Activated naive CD4-positive, alpha-beta T cell treated with anti-CD3 and anti-CD28 coated beads, Interleukin-2, amount 50 U/mL, for 72 hours (primary cell): ENCODE data around the gene NIPBL. TPM values are rescaled to one million over a fixed set of nuclear protein-coding genes. Genes with fewer than 3 reads are reported as not detected.
"Not testable (repeated sequence)": the region's sequence is repeated elsewhere in the genome, so short reads cannot be mapped to it uniquely, and the experiment has no call there.

ENCODE experiments used
- ATAC-seq, 2 donors: fragments of 150-1000 bp; cut with Tn5 transposase; 2 replicates each; pipeline ENCODE4 v1.10.0; 2021; ENCODE audit warnings: mild to moderate bottlenecking in 2 of 2, moderate library complexity in 2 of 2
- DNase-seq, 2 donors: peaks; one replicate each; pipeline ENCODE4 v3.0.0; 2021 to 2022; ENCODE audit warnings: low spot score in 2 of 2
- H3K27ac Mint-ChIP-seq, 2 donors: one replicate each; pipeline ENCODE4 v1.8.0; 2022; ENCODE audit warnings: mild to moderate bottlenecking in 2 of 2, mixed read lengths in 2 of 2
- H3K36me3 Mint-ChIP-seq, 2 donors: one replicate each; pipeline ENCODE4 v1.8.0; 2022; ENCODE audit warnings: mixed read lengths in 2 of 2
- H3K9me3 Mint-ChIP-seq, 2 donors: one replicate each; pipeline ENCODE4 v1.8.0; 2022; ENCODE audit warnings: mixed read lengths in 2 of 2
- total RNA-seq, 2 donors: library from RNA; stranded (reverse); gene quantifications; one replicate each; pipeline ENCODE4 v1.2.3, GENCODE V29; 2022

NIPBL gene
- total RNA-seq, 2 donors from 2014 or later: 46.5 to 65.8 TPM

GRCh38 chr5:37071901-37072581 is 195.5 kb downstream of the NIPBL start:
- ATAC-seq (no peak), DNase-seq (no peak)
- Mint-ChIP-seq H3K9me3 (no peaks in the 10 kb centered on the region), H3K27ac (no peak overlapping the region), H3K36me3 (no peaks in the 10 kb centered on the region)

- Mint-ChIP-seq H3K9me3 (no peaks in the 10 kb centered on the region), H3K27ac (no peak overlapping the region), H3K36me3 (peaks cover 0 to 7% of the 10 kb centered on the region in 2 donors)
- DNase-seq: no peak
- ATAC-seq: no peak
These were observed 198.9 kb downstream of the NIPBL start for GRCh38 chr5:37075399-37075950.

GRCh38 chr5:37077146-37077545 is 200.6 kb downstream of the NIPBL start:
- ATAC-seq: no peak
- Mint-ChIP-seq H3K36me3 (peaks cover 0 to 7% of the 10 kb centered on the region in 2 donors), H3K27ac (no peak overlapping the region), H3K9me3 (no peaks in the 10 kb centered on the region)
- no peak for DNase-seq

GRCh38 chr5:37080697-37081096 is 204.1 kb downstream of the NIPBL start:
- no peak for ATAC-seq
- Mint-ChIP-seq H3K36me3 (peaks cover 0 to 19% of the 10 kb centered on the region in 2 donors), H3K9me3 (no peaks in the 10 kb centered on the region), H3K27ac (no peak overlapping the region)
- no peak for DNase-seq

- H3K36me3 Mint-ChIP-seq: peaks cover 0 to 25% of the 10 kb centered on the region in 2 donors
- not testable (repeated sequence) for H3K27ac Mint-ChIP-seq, H3K9me3 Mint-ChIP-seq, ATAC-seq, DNase-seq
These were observed 206.4 kb downstream of the NIPBL start for GRCh38 chr5:37082977-37083376.

- DNase-seq, H3K9me3 Mint-ChIP-seq, H3K27ac Mint-ChIP-seq, ATAC-seq: not testable (repeated sequence)
- peaks cover 0 to 18% of the 10 kb centered on the region in 2 donors for H3K36me3 Mint-ChIP-seq
These were observed 209.5 kb downstream of the NIPBL start for GRCh38 chr5:37086026-37086425.

GRCh38 chr5:37086466-37087173 is 210.1 kb downstream of the NIPBL start:
- Mint-ChIP-seq H3K27ac (no peak overlapping the region), H3K36me3 (peaks cover 0 to 18% of the 10 kb centered on the region in 2 donors), H3K9me3 (no peaks in the 10 kb centered on the region)
- no peak for ATAC-seq
- no peak for DNase-seq

- DNase-seq (no peak), ATAC-seq (no peak)
- Mint-ChIP-seq H3K27ac (no peak overlapping the region), H3K9me3 (peaks cover 0 to 2% of the 10 kb centered on the region in 2 donors), H3K36me3 (peaks cover 0 to 16% of the 10 kb centered on the region in 2 donors)
These were observed 211.4 kb downstream of the NIPBL start for GRCh38 chr5:37088009-37088408.

GRCh38 chr5:37090123-37090726 is 213.7 kb downstream of the NIPBL start:
- DNase-seq (no peak), ATAC-seq (no peak)
- peaks cover 0 to 13% of the 10 kb centered on the region in 2 donors for H3K36me3 Mint-ChIP-seq
- H3K27ac Mint-ChIP-seq: no peak overlapping the region
- H3K9me3 Mint-ChIP-seq: peaks cover 2 to 4% of the 10 kb centered on the region in 2 donors

- ATAC-seq (no peak), DNase-seq (no peak)
- Mint-ChIP-seq H3K27ac (no peak overlapping the region), H3K36me3 (peaks cover 0 to 11% of the 10 kb centered on the region in 2 donors), H3K9me3 (peaks cover 2 to 4% of the 10 kb centered on the region in 2 donors)
These were observed 214.2 kb downstream of the NIPBL start for GRCh38 chr5:37090781-37091180.

GRCh38 chr5:37093795-37094194 is 217.2 kb downstream of the NIPBL start:
- peaks cover 26 to 27% of the 10 kb centered on the region in 2 donors for H3K36me3 Mint-ChIP-seq
- DNase-seq: not testable (repeated sequence)

GRCh38 chr5:37099267-37099666 is 222.7 kb downstream of the NIPBL start:
- peaks cover 73 to 75% of the 10 kb centered on the region in 2 donors for H3K36me3 Mint-ChIP-seq
- not testable (repeated sequence) for H3K27ac Mint-ChIP-seq, ATAC-seq, DNase-seq
- H3K9me3 Mint-ChIP-seq: peaks cover 19 to 31% of the 10 kb centered on the region in 2 donors

More at GRCh38 chr5:37093795-37094194, 217.2 kb downstream of the NIPBL start:
- H3K27ac Mint-ChIP-seq, ATAC-seq: not testable (repeated sequence)
- H3K9me3 Mint-ChIP-seq: peaks cover 11 to 12% of the 10 kb centered on the region in 2 donors

GRCh38 chr5:37103302-37103701 is 226.7 kb downstream of the NIPBL start:
- Mint-ChIP-seq H3K9me3 (peaks cover 11 to 29% of the 10 kb centered on the region in 2 donors), H3K36me3 (peaks cover 61 to 66% of the 10 kb centered on the region in 2 donors), H3K27ac (no peak overlapping the region)
- ATAC-seq: no peak
- DNase-seq: no peak

- no peak for ATAC-seq
These were observed 232.8 kb downstream of the NIPBL start for GRCh38 chr5:37109338-37109737.

GRCh38 chr5:37110135-37110534 is 233.6 kb downstream of the NIPBL start:
- DNase-seq (no peak), ATAC-seq (no peak)
- no peak overlapping the region for H3K27ac Mint-ChIP-seq
- peaks cover 0 to 15% of the 10 kb centered on the region in 2 donors for H3K9me3 Mint-ChIP-seq
- peaks cover 28 to 49% of the 10 kb centered on the region in 2 donors for H3K36me3 Mint-ChIP-seq

More at GRCh38 chr5:37109338-37109737, 232.8 kb downstream of the NIPBL start:
- Mint-ChIP-seq H3K27ac (no peak overlapping the region), H3K9me3 (peaks cover 0 to 15% of the 10 kb centered on the region in 2 donors), H3K36me3 (peaks cover 28 to 48% of the 10 kb centered on the region in 2 donors)
- no peak for DNase-seq

- Mint-ChIP-seq H3K9me3 (peaks cover 0 to 15% of the 10 kb centered on the region in 2 donors), H3K36me3 (peaks cover 28 to 50% of the 10 kb centered on the region in 2 donors), H3K27ac (peak overlapping the region; percentile 9 to 68)
- DNase-seq: peak in 1 of 2 donors; percentile 17
- peak; percentile 86 to 94 for ATAC-seq
These were observed 235.1 kb downstream of the NIPBL start for GRCh38 chr5:37111426-37112382.
